ENCODE measurements around the gene UNC80.

Gene UNC80

DNA sequence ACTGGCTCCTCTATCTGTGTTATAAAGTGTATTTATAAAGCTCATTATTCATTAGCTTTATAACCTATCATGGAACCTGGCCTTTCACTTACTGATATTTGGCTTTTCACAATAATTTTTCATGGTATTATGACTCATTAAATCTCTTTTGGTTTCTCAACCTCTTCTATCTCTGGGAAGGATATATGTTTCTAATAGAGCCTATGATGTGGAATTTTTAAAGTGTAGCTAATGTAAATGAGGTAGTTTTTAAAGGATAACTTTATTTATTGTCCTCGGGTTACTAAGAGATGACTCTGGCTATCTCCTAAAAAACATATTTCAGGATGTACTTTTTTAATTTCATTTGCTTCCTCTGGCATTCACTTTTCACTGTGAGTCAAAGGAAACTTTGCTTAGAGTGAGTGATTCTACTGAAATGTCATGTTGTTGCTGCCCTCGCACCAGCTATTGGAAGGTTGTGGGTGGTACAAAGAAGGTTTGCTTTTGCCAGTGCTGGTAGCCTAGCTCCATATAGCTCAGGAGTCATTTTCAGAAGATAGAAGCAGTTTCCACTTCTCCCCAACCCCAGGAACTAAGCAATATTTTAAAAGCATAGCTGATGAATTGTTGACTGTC lies 145.6 kb downstream of the UNC80 start:
- no peak for DNase-seq

DNA sequence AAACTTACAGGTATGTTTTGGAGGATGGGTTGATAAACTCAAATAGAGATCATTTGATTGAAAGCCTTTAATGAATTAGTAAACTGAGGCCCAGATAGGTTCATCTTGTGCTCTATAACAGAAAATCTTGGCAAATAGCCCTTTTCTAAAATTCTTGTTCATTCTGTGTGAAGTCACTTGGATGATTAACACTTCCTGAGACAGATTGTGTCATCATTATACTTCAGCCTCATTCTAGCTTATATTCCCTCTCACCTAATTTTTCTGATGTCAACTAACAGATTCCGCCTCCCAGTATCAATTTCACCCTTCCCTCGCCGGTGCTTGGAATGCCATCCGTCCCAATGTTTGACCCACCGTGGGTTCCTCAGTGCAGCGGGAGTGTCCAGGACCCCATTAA lies 146.6 kb downstream of the UNC80 start:
- DNase-seq: no peak

DNA sequence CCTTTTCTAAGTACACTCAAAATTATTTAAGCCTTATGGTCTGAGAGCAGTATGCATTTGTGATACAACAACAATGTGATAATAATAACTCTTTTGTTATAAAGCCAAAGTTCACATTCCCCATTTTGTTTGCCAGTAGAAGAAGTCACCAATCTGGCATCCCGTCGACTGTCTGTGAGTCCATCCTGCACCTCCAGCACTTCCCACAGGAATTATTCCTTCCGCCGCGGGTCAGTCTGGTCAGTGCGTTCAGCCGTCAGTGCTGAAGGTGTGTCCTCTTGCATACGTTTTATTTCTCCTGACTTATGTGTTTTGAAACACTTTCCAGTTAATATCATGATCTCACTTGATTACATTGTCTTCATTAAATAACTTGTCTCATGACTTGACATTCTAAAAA lies 150.5 kb downstream of the UNC80 start:
- DNase-seq: no peak

DNA sequence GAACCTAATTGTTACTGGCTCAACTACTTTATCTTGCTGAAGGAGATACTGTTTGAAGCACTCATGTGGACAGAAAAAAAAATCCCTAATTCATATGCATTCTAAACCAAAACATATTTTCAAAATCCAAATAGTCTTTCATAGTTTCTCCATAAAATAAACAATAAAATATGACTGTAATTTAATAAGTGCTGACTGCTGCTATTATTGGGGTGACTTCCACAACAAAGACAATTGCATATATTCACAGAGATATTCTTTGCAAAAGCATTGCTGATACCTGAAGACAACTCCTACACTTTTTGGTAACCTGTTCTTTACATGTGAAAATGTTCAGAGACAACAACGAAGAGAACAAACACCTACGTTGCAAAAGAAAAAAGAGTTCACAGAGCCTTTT lies 157.7 kb downstream of the UNC80 start:
- DNase-seq: no peak

DNA sequence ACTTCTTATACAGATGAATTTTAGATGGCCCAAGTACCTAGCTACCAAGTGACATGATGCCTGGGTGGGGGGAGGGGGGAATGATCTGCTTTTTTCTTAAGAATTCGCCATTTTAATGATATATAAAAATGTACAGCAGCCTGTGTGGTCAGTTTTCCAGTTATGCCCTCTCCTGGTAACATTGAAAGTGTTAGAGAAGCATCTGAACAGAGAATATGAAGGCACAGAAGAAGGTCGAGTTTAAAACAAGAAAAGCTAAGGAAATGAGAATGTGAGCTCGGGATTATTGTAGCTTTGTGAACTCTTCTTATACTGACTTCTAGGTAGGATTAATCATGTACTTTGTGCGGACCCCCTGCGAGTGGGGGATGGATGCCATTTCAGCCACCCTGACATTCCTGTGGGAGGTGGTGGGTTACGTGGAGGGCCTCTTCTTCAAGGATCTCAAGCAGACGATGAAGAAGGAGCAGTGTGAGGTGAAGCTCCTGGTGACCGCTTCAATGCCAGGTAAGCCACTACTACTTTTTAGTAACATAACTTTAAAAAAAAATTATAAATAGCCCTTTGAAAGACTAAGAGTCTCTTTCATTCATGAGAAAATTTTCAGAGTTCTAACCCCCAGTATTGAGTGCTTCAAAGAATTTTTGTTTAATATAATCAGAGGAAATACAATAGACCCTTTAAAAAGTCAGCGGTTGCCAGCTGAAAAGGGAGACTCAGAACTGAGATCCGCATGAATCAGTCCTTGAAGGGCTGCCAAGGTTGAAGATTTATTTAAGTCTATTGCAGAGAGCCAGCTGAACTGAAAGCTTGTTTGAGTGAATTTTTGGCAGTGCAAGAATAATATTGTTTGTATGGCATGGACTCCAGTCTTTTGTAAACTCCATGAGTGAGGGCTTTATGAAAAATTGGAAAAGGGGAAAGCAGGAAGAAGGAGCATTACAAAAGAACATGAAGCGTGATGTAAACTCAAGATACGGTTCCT lies 162.2 kb downstream of the UNC80 start:
- DNase-seq: no peak

DNA sequence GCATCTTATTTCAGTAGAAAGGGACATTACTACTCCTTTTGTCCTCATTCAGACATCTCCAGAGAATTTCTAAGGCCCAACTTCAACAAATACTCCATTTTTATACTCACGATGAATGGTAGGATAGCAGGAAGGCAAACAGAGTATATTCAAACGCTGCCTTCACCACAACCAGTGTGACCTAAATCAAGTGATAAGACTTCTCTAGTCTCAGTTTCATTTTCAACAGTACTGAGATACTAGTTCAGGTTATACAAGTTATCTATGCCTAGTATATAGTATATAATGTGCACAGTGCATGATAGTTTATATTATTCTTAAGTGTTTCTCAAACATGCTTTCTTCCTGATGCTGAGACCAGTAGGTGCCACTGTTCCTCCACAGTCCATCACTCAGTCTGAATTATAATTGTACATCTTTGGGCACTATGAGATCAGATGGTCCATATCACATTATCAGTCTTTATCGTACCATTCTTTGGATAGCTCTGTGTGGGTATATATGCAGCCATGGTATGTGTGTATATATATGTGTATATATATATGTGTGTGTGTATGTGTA lies 164.6 kb downstream of the UNC80 start:
- no peak for DNase-seq

DNA sequence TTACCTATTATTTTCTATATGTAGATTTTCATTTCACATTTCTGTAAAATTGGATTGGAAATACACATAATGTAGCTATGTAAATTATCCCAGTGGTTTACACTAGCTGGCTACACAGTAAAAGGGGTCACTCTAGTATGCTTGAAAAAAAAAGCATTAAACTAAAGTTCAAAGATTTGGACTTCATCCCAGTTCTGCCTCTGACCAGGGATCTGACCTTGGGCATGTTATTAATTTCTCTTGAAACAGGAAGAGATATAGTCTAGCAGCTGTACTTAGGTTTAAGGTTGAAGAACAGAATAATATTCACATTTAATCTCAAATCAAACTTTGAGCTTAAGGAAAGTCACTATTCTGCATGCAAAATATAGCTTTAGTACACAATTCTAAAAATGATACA lies 166.3 kb downstream of the UNC80 start:
- DNase-seq: no peak

DNA sequence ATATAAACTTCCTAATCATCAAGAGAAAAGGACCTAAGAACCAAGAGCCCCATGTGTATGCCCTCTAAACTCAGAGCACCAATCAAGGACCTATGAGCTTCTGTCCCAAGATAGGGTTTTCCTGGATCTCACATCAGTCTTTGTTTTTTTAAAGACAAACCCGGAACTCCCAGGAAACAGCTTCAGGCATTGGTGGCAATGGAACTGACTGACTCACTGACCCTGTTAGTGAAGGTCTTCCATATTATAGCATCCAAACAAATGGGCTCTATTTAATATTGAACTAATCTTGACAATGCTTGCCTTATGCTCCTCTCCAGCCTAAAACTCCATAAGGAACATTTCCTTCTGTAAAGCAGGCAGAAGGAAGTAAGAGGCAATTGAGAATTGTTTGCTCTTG lies 167.3 kb downstream of the UNC80 start:
- DNase-seq: no peak

DNA sequence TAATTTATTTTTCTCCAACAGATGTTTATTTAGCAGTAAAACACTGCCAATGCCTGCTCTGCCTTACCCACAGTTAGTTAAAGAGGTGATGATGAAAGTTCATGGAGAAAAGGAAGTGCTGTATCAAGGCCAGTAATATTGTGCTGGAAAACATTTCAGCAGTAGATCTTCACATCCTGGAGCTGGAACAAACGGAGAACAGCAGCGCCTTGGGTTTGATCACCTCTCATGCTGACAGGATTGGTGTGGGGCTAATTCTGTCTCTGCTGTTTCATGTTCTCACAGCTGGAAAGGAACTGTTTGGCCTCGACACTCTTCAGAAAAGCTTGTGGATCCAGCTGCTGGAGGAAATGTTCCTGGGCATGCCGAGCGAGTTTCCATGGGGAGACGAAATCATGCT lies 169.3 kb downstream of the UNC80 start:
- no peak for DNase-seq

DNA sequence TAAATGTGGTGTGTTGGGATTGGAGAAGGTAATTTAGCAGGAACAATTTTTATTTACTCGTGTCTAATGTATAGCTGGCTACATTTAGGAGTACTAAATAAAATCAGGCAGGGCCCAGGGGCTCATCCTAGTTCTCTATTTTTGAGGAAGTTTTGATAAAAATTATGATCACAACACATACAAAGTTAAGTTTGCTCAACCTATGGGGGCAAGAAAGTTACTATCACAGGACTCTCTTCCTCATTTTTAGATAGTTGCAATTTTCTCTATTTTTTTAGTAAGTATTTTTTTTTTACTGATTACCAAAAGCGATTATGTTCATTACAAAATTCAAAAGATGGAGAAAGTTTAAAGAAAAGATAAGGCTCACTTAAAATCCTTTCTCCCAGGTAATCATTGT lies 170.8 kb downstream of the UNC80 start:
- no peak for DNase-seq

DNA sequence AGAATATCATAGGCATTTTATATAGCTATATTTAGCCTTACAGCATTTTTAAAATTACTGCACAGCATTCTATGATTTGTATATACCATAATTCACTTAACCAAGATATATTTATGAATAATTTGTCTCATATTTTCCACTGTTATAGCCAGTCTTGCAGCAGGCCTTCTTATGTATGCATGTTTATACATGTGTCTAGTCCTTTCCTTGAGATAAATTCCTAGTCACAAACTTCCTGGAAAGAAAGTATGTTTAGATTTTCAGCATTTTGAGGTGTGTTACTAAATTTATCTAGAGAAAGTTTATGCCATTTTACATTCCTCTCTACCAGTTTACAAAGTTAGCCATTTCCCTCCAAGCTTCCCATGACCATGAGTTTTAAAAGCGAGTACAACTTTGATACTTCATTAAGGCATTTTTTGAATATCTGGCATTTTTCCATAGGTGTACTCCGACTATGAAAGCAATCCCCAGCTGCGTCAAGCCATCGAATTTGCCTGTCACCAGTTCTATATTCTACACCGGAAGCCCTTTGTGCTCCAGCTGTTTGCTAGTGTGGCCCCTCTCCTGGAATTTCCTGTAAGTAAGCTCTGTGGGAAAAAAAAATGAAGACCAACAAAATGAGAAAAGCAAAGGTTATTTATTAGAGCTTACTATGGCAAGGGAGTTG lies 171.4 kb downstream of the UNC80 start:
- DNase-seq: no peak

DNA sequence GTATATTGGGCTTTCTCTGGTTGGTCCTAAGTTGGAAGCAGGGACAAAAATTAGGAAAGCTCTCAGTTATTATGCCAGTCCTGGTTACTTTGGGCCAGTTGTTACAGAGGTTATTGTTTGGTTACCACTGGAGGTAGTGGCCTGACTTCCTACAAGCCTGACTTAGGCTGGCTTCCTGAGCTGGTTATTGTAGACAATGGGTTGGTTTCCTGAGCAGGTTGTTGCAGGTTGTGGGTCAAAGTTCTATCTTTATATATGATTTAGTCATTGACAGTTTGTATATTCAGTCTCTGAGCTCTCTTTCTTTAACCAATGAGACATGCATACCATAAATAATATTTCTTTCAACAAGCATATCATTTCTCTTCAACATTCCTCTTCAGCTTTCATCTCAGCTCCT lies 172.1 kb downstream of the UNC80 start:
- no peak for DNase-seq

DNA sequence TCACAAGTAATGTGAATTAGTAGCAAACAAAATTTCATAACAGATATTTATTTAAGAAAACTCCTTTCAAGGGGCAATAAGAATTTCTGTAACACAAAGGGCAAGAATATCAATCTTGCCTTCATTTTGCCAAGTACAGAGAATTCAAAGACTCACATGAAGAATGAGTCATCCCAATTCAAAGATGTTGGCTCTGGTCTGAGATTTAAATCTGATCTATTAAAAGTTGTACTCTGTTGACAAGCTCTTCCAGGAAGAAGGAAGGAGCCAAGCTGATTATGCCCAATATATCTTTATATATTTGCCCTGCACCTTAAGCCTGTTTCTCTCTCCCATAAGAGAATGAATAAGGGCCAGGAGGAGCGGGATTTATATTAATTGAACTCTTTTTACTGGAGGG lies 174.9 kb downstream of the UNC80 start:
- DNase-seq: no peak

DNA sequence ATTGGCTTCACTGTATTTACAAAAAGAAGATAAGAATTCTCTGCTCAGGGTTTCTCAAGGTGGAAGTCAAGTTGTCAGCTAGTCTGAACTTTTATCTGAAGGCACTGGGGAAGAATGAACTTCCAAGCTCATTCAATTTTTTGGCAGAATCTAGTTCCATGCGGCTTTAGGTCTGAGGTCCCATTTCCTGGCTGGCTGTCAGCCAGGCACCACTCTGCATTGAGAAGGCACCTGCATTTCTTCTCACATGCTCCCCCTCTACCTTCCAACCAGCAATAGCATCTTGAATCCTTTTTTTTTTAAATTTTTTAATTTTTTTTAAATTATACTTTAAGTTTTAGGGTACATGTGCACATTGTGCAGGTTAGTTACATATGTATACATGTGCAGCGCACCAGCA lies 184.6 kb downstream of the UNC80 start:
- DNase-seq: no peak

DNA sequence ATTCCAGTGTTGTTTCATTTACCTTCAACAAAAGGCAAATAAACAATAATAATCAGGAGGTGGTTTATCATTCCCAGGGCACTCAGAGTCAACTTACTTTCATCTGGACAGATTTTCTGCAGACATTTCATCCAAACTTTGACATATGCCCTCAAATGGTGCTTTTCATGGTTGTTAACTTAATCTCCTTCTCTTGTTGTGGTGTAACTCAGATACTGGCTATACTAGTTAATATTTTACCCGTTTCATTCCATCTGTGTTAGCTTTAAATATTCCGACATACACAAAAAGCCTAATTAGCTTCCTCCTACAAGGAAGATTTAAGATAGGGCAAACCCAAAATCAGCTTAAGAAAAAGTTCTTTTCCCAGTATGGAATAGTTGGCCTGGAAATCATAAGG lies 186.4 kb downstream of the UNC80 start:
- no peak for DNase-seq

DNA sequence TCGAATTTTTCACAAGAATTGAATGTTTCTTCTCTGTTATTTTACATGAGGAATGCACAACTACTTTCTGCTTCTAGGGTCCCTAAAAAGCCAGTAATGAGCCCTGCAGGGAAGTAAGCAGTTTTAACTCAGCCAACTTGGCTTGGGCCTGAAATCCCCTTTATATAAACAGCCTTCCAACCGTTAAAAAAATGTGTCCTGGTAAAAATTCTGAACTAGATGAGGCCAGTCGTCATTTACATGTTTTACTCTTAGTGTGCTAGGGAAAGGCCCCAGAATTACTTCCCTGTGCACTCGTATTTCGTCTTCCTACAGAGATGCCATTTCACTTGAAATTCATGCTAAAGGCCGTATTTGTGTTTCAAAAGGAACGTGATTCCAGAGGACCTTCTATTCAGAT lies 188.4 kb downstream of the UNC80 start:
- no peak for DNase-seq

DNA sequence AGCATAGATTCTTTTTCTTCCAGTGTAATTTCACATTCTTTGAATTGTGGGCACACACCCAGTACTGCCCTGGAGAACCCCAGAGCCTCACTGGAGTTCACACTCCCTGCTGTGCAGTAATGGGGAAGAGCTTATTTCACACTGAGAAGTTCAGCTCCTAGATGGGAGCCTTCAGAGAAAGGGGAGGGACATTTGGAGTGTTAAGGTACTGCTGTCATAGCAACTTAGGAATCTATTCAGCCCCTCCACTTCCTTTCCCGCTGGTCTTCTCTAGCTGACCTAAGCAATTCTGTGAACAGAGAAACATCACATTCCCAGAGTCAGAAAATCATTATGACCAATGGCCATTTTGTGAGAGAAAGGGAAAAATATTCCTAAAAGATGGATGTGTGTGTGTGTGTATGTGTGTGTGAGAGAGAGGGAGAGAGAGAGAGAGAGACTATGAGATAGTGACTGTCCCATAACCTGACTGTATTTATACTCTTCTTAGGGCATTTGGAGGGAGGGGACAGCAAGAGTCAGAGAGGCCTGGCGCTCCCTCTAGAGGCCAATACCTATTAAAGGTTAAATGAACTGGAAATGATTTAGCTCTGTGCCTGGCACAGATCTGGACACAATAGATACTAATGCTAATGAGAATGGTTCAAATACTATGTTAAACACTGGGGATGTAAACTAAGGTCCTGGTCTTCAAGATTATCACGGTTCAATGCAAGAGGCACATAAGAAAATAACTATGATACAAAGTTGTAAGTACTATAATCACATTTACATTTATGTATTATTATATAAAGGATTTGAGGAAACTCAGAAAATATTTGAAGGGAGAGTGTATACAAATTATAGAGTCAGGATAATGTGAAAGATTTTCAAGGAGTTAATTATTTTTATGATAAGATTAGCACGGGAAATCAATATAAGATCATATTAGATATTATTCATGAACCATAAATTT lies 189.3 kb downstream of the UNC80 start:
- peak; percentile 87 for DNase-seq

DNA sequence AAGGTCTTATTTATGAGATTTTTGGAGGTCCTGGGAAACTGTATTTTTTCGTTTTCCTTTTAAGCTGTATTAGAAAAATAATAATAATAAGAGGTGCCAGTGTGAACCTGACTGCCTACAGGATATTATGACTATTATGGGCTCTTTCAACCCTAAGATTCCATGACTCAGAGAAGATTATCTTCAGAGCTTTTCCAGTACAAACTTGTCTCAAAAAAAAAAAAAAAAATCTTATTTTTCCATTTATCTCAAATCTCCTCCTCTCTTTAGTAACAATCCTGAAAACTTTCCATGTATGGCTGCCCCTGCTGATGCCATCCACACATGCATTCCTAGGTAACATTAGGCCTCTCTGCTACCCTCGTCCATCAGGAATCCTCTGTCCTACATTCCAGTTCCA lies 194.1 kb downstream of the UNC80 start:
- DNase-seq: no peak

DNA sequence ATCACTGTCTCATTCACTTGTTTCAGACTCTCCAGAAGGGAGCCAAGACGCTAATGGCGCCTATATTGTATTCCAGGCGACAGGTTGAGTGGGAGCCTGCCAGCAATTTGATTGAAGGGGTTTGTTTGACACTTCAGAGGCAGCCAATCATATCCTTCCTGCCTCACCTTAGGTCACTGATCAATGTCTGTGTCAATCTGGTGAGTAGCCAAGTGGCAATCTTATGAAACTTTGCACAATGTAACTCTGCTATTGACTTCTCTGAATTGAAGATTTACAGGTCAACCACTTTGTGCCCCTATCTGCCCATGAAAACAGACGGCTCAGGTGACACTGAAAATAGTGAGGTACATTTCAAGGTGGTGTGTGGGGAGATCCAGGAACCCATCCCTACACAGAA lies 198.1 kb downstream of the UNC80 start:
- DNase-seq: no peak

DNA sequence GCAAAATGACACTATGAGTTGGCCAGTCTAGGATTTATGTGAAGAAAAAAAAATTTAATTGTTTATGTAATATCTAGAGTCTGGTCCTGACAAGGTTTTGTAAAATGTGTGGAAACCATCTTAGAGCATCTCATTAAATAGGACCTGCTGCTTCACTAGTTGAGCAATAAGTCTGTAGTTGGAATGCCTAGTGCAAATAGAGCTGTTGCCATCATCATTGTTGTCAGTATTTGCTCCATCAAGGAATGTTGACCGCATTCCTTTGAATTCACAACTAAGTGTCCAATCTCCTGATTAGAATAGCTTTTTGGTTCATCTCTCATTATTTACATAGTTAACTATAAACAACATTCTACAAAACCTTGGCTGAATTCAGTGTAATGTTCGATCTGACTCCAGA lies 198.6 kb downstream of the UNC80 start:
- DNase-seq: no peak

DNA sequence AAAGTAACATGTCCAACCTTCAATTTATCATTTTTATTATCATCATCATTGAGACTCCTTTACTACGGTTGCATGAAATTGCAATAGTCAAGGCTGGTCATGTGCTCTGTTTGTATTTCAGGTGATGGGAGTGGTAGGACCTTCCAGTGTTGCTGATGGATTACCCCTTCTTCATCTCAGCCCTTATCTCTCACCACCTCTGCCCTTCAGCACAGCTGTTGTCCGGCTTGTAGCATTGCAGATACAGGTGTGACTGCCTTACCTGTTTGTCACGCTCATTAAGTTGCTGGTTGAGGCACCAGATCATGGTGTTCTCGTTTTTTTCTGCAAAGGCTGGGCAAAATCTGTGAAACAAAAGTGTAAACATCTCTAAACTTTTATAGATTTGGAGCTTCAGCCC lies 199.1 kb downstream of the UNC80 start:
- no peak for DNase-seq

DNA sequence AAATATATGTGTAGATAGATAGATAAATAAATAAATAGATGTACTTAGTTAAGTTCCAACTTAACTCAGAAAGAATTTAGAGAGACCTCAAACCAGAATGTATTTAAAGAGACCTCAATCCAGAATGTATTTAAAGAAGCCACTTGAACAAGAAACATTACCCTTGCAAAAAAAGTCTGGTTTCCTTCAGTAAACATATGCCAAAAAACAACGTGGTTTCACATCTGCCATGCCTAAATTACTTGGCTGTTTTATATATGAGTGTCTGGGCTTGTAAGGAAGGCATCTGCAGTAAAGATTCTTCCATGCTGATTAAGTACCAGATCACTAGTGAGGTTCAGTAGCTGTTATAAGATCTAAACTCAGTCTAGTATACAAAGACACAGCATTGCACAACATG lies 201.7 kb downstream of the UNC80 start:
- no peak for DNase-seq

DNA sequence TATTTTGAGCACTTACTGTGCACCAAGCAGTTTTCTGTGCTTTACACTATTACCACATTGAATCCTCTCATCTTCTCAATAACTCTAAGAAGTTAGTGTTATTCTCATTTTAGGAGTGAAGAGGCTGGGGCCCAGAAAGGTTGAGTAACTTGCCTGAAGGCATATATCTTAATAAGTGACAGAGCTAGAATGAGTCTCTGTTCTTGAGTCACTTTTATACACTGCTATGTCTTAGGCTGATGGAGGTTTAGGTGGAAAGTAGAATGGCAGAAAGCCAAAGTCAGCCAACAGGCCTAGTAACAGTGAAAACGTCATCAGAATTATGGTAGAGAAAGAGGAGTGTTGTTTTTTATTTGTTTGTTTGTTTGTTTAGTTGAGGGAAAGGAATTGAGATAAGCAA lies 202.9 kb downstream of the UNC80 start:
- DNase-seq: no peak

All from NCI-H1694 treated with DMSO at 0.1 percent for 48 hours (cell line).